ENCODE results near the gene TOM1L2.
"Not testable (repeated sequence)": the region's sequence is repeated elsewhere in the genome, so short reads cannot be mapped to it uniquely, and the experiment has no call there.

The TOM1L2 gene

GRCh38 chr17:17814162-17815061, 157.8 kb downstream of the TOM1L2 start:
- no peak for DNase-seq

GRCh38 chr17:17813725-17814095, 158.5 kb downstream of the TOM1L2 start:
- no peak for DNase-seq

GRCh38 chr17:17813055-17813724, 159.0 kb downstream of the TOM1L2 start:
- no peak for DNase-seq

GRCh38 chr17:17812211-17813054, 159.8 kb downstream of the TOM1L2 start:
- DNase-seq, result no peak

- DNase-seq, result no peak
Measured at GRCh38 chr17:17811381-17812210, 160.6 kb downstream of the TOM1L2 start.

GRCh38 chr17:17810895-17811248, 161.3 kb downstream of the TOM1L2 start:
- DNase-seq, result no peak

GRCh38 chr17:17810084-17810894, 161.9 kb downstream of the TOM1L2 start:
- no peak for DNase-seq

GRCh38 chr17:17809531-17810083, 162.6 kb downstream of the TOM1L2 start:
- no peak for DNase-seq

- no peak for DNase-seq
Measured at GRCh38 chr17:17808706-17809432, 163.3 kb downstream of the TOM1L2 start.

GRCh38 chr17:17808200-17808599, 164.0 kb downstream of the TOM1L2 start:
- DNase-seq, result not testable (repeated sequence)

- no peak for DNase-seq
Measured at GRCh38 chr17:17807440-17807839, 164.8 kb downstream of the TOM1L2 start.

GRCh38 chr17:17806611-17807274, 165.5 kb downstream of the TOM1L2 start:
- no peak for DNase-seq

- DNase-seq, result no peak
Measured at GRCh38 chr17:17806035-17806434, 166.2 kb downstream of the TOM1L2 start.

- no peak for DNase-seq
Measured at GRCh38 chr17:17805575-17805974, 166.6 kb downstream of the TOM1L2 start.

GRCh38 chr17:17804007-17804406, 168.2 kb downstream of the TOM1L2 start:
- no peak for DNase-seq

- no peak for DNase-seq
Measured at GRCh38 chr17:17801800-17802481, 170.3 kb downstream of the TOM1L2 start.

- no peak for DNase-seq
Measured at GRCh38 chr17:17800504-17801021, 171.6 kb downstream of the TOM1L2 start.

- DNase-seq, result no peak
Measured at GRCh38 chr17:17798573-17799255, 173.5 kb downstream of the TOM1L2 start.
